AG09309 (cell line): ENCODE data around the gene EIPR1.
"Not testable (repeated sequence)": the region's sequence is repeated elsewhere in the genome, so short reads cannot be mapped to it uniquely, and the experiment has no call there.

Experiments
- DNase-seq: peaks from one replicate; pipeline ENCODE4 v3.0.0-alpha.2; 2010; ENCODE audit warnings: low read depth
- H3K4me3 ChIP-seq: 2 replicates; pipeline ENCODE4 v1.5.1; 2011; ENCODE audit warnings: mild to moderate bottlenecking, low read depth, low read length, moderate library complexity; ENCODE audit not compliant: control insufficient read depth
- CTCF ChIP-seq: IDR thresholded peaks from 2 replicates; pipeline ENCODE4 v1.5.1; 2011; ENCODE audit warnings: mild to moderate bottlenecking, low read depth, low read length, inconsistent platforms; ENCODE audit not compliant: insufficient read depth, control insufficient read depth; ENCODE audit errors: missing control alignments

EIPR1 gene

GRCh38 chr2:3386448-3386958 is 8.9 kb upstream of the EIPR1 start:
- H3K4me3 ChIP-seq: no peak overlapping the region
- TF ChIP-seq CTCF: no peak
- no peak for DNase-seq

GRCh38 chr2:3379647-3380534 is 2.3 kb upstream of the EIPR1 start, which contains the start of gene TRAPPC12:
TSS of gene TRAPPC12 (plus strand) at chr2:3379694. CDS start at chr2:3387624, 7,930 bp downstream.
- peak; percentile 31 for DNase-seq
- TF ChIP-seq CTCF: peak; percentile 62
- peak within 1 kb of the TSS; percentile 71 for H3K4me3 ChIP-seq

- H3K4me3 ChIP-seq: peak overlapping the region; percentile 71
- no peak for TF ChIP-seq CTCF
- DNase-seq: no peak
Measured at GRCh38 chr2:3379339-3379646, 1.7 kb upstream of the EIPR1 start.

- H3K4me3 ChIP-seq: peak overlapping the region; percentile 99
- DNase-seq: no peak
- no peak for TF ChIP-seq CTCF
Measured at GRCh38 chr2:3377279-3377611, 373 bp downstream of the EIPR1 start.

- no peak for TF ChIP-seq CTCF
- peak overlapping the region; percentile 99 for H3K4me3 ChIP-seq
- no peak for DNase-seq
Measured at GRCh38 chr2:3376821-3377220, 797 bp downstream of the EIPR1 start.

- not testable (repeated sequence) for H3K4me3 ChIP-seq, DNase-seq
Measured at GRCh38 chr2:3369340-3370181, 8.1 kb downstream of the EIPR1 start.

GRCh38 chr2:3368261-3368722 is 9.3 kb downstream of the EIPR1 start:
- H3K4me3 ChIP-seq: no peak overlapping the region
- no peak for DNase-seq
- TF ChIP-seq CTCF: no peak
